Measurements from ENCODE around the gene PDIA2.
"Not testable (repeated sequence)": the region's sequence is repeated elsewhere in the genome, so short reads cannot be mapped to it uniquely, and the experiment has no call there.

Gene PDIA2

GRCh38 chr16:330741-331140, 47.8 kb downstream of the PDIA2 start:
- no peak for DNase-seq (ENCODE audit: low read depth in 2 of 2)

DNA sequence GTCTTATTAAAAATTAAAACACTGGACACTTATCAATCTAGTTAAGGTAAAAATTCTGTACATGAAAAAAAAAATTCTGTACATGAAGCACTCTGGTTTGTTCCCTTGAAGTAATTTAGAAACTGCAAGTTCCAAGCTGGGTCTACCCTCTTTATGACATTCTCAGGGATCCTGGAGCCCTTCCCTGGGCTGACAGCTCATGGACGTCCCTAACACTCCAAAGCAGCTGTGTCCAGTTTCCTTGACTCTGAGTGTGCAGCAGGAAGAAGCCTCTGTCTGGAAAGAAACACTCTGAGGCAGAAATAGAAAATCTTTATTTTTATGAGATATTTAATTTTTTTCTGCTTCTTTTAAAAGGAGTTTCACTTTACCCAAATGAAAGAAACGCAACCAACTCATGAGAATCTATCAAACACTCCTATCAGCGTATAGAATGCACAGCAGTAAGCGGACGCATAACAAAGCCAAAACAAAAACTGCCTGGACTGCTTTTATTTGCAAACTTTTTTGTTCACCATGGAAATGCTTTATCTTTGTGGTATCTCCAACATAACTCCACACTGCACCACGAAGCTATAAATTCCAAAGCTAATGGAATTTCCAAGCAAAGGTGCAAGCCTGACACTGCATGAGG, 48.3 kb downstream of the PDIA2 start:
- not testable (repeated sequence) for DNase-seq (ENCODE audit: low read depth in 2 of 2)

GRCh38 chr16:333406-334094, 50.6 kb downstream of the PDIA2 start:
- no peak for DNase-seq (ENCODE audit: low read depth in 2 of 2)

GRCh38 chr16:334164-334832, 51.3 kb downstream of the PDIA2 start:
- not testable (repeated sequence) for DNase-seq (ENCODE audit: low read depth in 2 of 2)

GRCh38 chr16:334861-335632, 52.1 kb downstream of the PDIA2 start:
- DNase-seq (ENCODE audit: low read depth in 2 of 2) = not testable (repeated sequence)

DNA sequence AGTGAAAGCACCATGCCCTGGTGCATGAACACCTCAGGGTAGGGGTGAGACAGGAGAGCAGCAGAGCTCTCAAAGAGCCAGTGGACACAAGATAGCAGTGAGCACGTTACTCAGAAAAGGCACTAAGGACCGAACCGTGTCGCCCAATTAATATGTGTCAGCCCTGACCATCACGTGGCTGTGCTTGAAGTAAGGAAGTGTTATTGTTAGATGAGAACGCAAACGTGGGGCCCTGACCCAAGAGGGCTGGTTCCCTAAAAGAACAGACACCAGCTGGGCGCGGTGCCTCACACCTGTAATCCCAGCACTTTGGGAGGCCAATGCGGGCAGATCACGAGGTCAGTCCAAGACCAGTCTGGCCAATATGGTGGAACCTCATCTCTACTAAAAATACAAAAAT, 53.3 kb downstream of the PDIA2 start:
- no peak for DNase-seq (ENCODE audit: low read depth in 2 of 2)
